Measurements from ENCODE around the gene RGL3.

DNA sequence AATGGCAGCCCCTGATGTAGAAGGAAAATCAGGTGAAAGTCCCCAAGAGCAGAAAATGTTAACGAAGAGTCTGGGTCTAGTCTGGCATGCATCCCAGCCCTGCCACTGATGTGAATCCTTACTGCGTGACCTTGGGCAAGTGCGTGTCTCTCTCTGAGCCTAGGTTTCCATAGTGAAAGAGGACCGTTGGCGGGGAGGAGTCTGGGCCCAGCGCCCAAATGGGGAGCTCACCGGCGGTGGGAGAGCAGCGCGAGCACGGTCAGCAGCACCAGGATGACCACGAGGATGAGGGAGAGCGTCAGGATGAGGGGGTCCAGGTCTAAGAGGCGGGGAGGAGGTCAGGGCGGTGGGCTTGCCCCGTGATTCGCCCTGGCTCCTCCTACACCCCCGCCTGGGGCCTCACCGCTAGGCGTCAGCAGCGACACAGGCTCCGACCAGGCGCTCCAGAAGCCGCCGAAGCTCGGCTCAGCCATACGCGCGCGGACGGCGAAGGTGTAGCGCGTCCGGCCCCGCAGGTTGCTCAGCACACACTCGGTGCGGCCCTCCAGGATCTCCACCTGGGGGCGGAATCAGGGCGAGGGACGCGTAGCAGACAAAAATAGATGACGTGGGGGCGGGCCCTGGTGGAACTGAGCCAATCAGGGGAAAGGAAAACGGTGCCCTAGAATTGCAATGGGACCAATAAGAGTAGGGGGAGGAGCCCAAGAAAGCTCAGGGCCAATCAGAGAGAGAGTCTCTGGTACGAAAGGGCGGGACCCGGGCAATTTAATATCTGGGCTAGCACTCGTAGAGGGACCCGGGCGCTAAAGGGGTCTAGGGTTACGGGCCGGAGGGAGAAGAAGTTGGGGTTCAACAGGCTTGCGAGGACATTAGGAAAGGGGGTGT is 38.2 kb downstream of the RGL3 start:
- TF ChIP-seq MAFK (IDR thresholded peaks at IDR 0.05; ENCODE audit: low read depth, low read length) (no peak), RAD21 (IDR thresholded peaks at IDR 0.05; ENCODE audit: low read length) (peak; percentile 43; the same call in 1 of the 2 replicates), MXI1 (IDR thresholded peaks at IDR 0.05; ENCODE audit: borderline replicate concordance, low read depth, low read length) (no peak), POLR2A (IDR thresholded peaks at IDR 0.05; ENCODE audit: low read depth, low read length) (peak; percentile 91), CEBPB (IDR thresholded peaks at IDR 0.05; ENCODE audit: low read depth, low read length) (no peak), SMC3 (IDR thresholded peaks at IDR 0.05; ENCODE audit: low read depth, low read length) (peak; percentile 28; the same call in 1 of the 2 replicates), RCOR1 (IDR thresholded peaks at IDR 0.05; ENCODE audit: insufficient replicate concordance, low read length) (no peak), CHD1 (IDR thresholded peaks at IDR 0.05; ENCODE audit: low read depth, low read length) (no peak), FOS (IDR thresholded peaks at IDR 0.05; ENCODE audit: low read depth, low read length) (0 out of 2 replicates have a peak, but pooled peaks have one; percentile 15), BHLHE40 (IDR thresholded peaks at IDR 0.05; ENCODE audit: low read depth, low read length) (no peak), RFX5 (IDR thresholded peaks at IDR 0.05; ENCODE audit: low read depth, low read length) (no peak)
- TF ChIP-seq, protein P1, sequence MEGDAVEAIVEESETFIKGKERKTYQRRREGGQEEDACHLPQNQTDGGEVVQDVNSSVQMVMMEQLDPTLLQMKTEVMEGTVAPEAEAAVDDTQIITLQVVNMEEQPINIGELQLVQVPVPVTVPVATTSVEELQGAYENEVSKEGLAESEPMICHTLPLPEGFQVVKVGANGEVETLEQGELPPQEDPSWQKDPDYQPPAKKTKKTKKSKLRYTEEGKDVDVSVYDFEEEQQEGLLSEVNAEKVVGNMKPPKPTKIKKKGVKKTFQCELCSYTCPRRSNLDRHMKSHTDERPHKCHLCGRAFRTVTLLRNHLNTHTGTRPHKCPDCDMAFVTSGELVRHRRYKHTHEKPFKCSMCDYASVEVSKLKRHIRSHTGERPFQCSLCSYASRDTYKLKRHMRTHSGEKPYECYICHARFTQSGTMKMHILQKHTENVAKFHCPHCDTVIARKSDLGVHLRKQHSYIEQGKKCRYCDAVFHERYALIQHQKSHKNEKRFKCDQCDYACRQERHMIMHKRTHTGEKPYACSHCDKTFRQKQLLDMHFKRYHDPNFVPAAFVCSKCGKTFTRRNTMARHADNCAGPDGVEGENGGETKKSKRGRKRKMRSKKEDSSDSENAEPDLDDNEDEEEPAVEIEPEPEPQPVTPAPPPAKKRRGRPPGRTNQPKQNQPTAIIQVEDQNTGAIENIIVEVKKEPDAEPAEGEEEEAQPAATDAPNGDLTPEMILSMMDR (conservative IDR thresholded peaks at IDR 0.05; ENCODE audit: low read depth, low read length): peak; percentile 53
- TF ChIP-seq, protein P2, sequence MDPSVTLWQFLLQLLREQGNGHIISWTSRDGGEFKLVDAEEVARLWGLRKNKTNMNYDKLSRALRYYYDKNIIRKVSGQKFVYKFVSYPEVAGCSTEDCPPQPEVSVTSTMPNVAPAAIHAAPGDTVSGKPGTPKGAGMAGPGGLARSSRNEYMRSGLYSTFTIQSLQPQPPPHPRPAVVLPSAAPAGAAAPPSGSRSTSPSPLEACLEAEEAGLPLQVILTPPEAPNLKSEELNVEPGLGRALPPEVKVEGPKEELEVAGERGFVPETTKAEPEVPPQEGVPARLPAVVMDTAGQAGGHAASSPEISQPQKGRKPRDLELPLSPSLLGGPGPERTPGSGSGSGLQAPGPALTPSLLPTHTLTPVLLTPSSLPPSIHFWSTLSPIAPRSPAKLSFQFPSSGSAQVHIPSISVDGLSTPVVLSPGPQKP (IDR thresholded peaks at IDR 0.05; ENCODE audit: borderline replicate concordance, low read depth, low read length): no peak
- TF ChIP-seq, protein P3, sequence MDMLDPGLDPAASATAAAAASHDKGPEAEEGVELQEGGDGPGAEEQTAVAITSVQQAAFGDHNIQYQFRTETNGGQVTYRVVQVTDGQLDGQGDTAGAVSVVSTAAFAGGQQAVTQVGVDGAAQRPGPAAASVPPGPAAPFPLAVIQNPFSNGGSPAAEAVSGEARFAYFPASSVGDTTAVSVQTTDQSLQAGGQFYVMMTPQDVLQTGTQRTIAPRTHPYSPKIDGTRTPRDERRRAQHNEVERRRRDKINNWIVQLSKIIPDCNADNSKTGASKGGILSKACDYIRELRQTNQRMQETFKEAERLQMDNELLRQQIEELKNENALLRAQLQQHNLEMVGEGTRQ (IDR thresholded peaks at IDR 0.05; ENCODE audit: low read depth, low read length): no peak

Measured in IMR-90 (cell line).